ENCODE results near the gene PCDHGB4. TPM values are rescaled to one million over a fixed set of nuclear protein-coding genes. Genes with fewer than 3 reads are reported as not detected.
"Not testable (repeated sequence)": the region's sequence is repeated elsewhere in the genome, so short reads cannot be mapped to it uniquely, and the experiment has no call there.

Gene PCDHGB4
- total and polyA plus RNA-seq, 2 of the 13 experiments (the other 11 are each of a cell fraction or from before 2014, with no cell fraction given) = 1.7 to 3.3 TPM

DNA sequence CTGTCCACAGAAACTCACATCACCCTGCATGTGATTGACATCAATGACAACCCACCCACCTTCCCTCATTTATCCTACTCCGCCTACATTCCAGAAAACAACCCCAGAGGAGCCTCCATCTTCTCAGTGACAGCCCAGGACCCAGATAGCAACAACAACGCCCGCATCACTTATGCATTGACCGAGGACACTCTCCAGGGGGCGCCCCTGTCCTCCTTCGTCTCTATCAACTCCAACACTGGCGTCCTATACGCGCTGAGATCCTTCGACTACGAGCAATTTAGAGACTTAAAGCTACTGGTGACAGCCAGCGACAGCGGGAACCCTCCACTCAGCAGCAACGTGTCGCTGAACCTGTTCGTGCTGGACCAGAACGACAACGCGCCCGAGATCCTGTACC lies 42.2 kb upstream of the PCDHGB4 start:
- Histone ChIP-seq H3K4me3 (replicated peaks in 1 of 3; ENCODE audit: insufficient read depth in 1 of 3, low read depth in 2 of 3, low read length in 3 of 3) (no peak overlapping the region), H3K4me2 (ENCODE audit: low read depth, low read length) (no peak overlapping the region), H3K27ac (ENCODE audit: extremely low read length, insufficient read depth, low read length) (no peak overlapping the region), H3K4me1 (ENCODE audit: insufficient read depth, low read length) (no peaks in the 10 kb centered on the region), H3K9me3 (ENCODE audit: low read length) (peaks cover 22% of the 10 kb centered on the region), H3K79me2 (ENCODE audit: insufficient read depth, low read length) (no peaks in the 10 kb centered on the region), H3K9ac (ENCODE audit: insufficient read depth, low read depth, low read length) (no peak overlapping the region), H3K27me3 (ENCODE audit: control insufficient read depth in 1 of 2, insufficient read depth in 2 of 2, low read length in 2 of 2) (no peaks in the 10 kb centered on the region; a peak in 1 of 5 replicates), H3K36me3 (replicated peaks in 1 of 2; ENCODE audit: control insufficient read depth in 1 of 2, insufficient read depth in 2 of 2, low read length in 2 of 2) (no peaks in the 10 kb centered on the region), H2AFZ (ENCODE audit: low read length) (no peak overlapping the region), H4K20me1 (ENCODE audit: insufficient read depth, low read length) (no peaks in the 10 kb centered on the region)
- DNase-seq (ENCODE audit: low spot score) (no peak), ATAC-seq (no peak), FAIRE-seq (no peak)
- TF ChIP-seq ZZZ3 (CRISPR knock-in tag; IDR thresholded peaks at IDR 0.05; ENCODE audit: borderline replicate concordance) (no peak), ZNF747 (CRISPR knock-in tag; IDR thresholded peaks at IDR 0.05; ENCODE audit: borderline replicate concordance) (no peak), SAP130 (CRISPR knock-in tag; IDR thresholded peaks at IDR 0.05; ENCODE audit: low read depth) (no peak), MLLT10 (CRISPR knock-in tag; IDR thresholded peaks at IDR 0.05) (no peak), ZNF326 (CRISPR knock-in tag; IDR thresholded peaks at IDR 0.05; ENCODE audit: borderline replicate concordance) (no peak), PLRG1 (conservative IDR thresholded peaks at IDR 0.05) (no peak)
- BruUV-seq (replicated peaks) = no TSS peak
- intact Hi-C loops (cut with micrococcal nuclease; ENCODE audit: unreplicated experiment) = no loop called here
- CTCF ChIA-PET (ENCODE audit: low intra/inter-chr PET ratio, low total read pairs) = no interaction called here
- 75% methylated on average over 20 of the region's 20 CpGs for WGBS (ENCODE audit: low lambda C conversion rate)
- POLR2A ChIA-PET = no interaction called here
- in situ Hi-C loops (cut with HindIII; ENCODE audit: extremely low pct_ligation_motif_present, low pct_unique_long_range_greater_than_20kb) = no loop called here

GRCh38 chr5:141346017-141346416 lies 41.5 kb upstream of the PCDHGB4 start:
- BruUV-seq (replicated peaks); H3K9ac ChIP-seq (ENCODE audit: insufficient read depth, low read depth, low read length); intact Hi-C loops (cut with micrococcal nuclease; ENCODE audit: unreplicated experiment); CTCF ChIA-PET (ENCODE audit: low intra/inter-chr PET ratio, low total read pairs); H3K79me2 ChIP-seq (ENCODE audit: insufficient read depth, low read length); H3K4me1 ChIP-seq (ENCODE audit: insufficient read depth, low read length); ATAC-seq; H3K27me3 ChIP-seq (ENCODE audit: control insufficient read depth in 1 of 2, insufficient read depth in 2 of 2, low read length in 2 of 2); H3K4me3 ChIP-seq (replicated peaks in 1 of 3; ENCODE audit: insufficient read depth in 1 of 3, low read depth in 2 of 3, low read length in 3 of 3); H2AFZ ChIP-seq (ENCODE audit: low read length); H3K36me3 ChIP-seq (replicated peaks in 1 of 2; ENCODE audit: control insufficient read depth in 1 of 2, insufficient read depth in 2 of 2, low read length in 2 of 2); DNase-seq (ENCODE audit: low spot score); in situ Hi-C loops (cut with HindIII; ENCODE audit: extremely low pct_ligation_motif_present, low pct_unique_long_range_greater_than_20kb); H4K20me1 ChIP-seq (ENCODE audit: insufficient read depth, low read length); FAIRE-seq; H3K4me2 ChIP-seq (ENCODE audit: low read depth, low read length); H3K27ac ChIP-seq (ENCODE audit: extremely low read length, insufficient read depth, low read length); POLR2A ChIA-PET: not testable (repeated sequence)
- H3K9me3 ChIP-seq (ENCODE audit: low read length) = peaks cover 24% of the 10 kb centered on the region
- 76% methylated on average over 7 of the region's 35 CpGs for whole genome bisulfite sequencing (ENCODE audit: low lambda C conversion rate)

All from HepG2 (cell line).